ENCODE measurements around the gene LRRC45. TPM values are rescaled to one million over a fixed set of nuclear protein-coding genes. Genes with fewer than 3 reads are reported as not detected.

LRRC45 gene
- total RNA-seq, 1 donor from 2014 or later, result 29.4 TPM

DNA sequence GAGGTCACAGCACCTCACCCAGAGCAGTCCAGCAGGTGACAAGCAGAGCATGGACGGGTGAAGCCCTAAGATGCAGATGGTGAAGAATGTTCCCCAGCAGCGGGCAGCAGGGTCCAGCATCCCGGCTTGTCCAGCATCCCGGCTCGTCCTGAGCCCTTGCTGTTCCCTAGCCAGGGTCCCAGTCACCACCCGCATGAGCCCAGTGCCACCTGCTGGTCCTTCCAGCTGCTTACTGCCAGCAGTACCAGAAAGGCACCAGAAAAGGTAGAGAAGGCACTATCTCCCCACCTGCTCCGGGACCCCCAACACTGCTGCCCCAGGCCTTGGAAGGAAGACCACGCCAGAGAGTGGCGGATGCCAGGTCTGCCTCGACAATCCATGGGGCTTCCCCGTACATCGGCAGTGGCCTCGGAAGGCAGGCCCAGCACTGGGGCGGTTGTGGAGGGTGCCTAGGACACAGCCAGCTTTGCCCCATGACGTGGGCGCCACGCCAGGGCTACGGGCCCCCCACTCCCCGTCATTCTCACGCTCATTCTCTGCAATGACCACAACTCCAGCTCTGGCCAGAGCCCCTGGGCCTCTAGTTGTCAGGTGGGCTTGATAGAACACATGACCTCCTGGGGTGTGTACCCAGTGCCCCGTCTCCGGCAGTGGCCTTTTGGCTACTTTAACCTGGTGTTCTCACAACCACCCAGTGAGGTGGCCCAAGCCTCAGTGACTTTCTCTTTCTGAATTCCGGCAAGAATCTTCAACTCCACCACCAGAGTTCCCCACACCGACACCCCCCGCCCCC lies 1.8 kb upstream of the LRRC45 start:
- Mint-ChIP-seq H3K9me3 (no peaks in the 10 kb centered on the region), H3K4me3 (peak overlapping the region; percentile 87), H3K27me3 (no peaks in the 10 kb centered on the region), H3K4me1 (ENCODE audit: unreplicated experiment) (peaks cover 12% of the 10 kb centered on the region), H3K36me3 (no peaks in the 10 kb centered on the region), H3K27ac (peak overlapping the region; percentile 56)
- TF ChIP-seq, protein P1, sequence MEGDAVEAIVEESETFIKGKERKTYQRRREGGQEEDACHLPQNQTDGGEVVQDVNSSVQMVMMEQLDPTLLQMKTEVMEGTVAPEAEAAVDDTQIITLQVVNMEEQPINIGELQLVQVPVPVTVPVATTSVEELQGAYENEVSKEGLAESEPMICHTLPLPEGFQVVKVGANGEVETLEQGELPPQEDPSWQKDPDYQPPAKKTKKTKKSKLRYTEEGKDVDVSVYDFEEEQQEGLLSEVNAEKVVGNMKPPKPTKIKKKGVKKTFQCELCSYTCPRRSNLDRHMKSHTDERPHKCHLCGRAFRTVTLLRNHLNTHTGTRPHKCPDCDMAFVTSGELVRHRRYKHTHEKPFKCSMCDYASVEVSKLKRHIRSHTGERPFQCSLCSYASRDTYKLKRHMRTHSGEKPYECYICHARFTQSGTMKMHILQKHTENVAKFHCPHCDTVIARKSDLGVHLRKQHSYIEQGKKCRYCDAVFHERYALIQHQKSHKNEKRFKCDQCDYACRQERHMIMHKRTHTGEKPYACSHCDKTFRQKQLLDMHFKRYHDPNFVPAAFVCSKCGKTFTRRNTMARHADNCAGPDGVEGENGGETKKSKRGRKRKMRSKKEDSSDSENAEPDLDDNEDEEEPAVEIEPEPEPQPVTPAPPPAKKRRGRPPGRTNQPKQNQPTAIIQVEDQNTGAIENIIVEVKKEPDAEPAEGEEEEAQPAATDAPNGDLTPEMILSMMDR (conservative IDR thresholded peaks at IDR 0.05), result peak; percentile 72
- no peak for DNase-seq (ENCODE audit: extremely low spot score, unreplicated experiment)

DNA sequence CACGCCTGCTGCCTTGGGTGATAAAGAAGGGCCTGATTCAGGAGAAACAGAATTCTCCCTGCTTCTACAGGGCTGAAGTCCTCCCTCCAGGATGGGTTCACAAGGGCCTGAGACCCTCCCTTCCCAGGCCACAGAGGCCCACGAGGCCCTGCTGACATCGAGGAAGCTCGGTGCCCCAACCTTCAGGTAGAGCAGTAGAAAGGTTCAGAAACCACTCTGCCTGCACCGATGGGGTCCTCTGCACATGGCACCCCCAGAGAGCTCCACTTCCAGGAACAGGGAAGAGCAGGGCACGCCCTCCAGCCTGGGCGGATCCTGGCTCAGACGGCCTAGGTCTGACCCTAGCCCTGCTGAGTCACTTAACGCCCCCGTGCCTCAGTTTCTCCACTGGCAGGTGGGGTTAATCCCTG lies 1.2 kb upstream of the LRRC45 start:
- TF ChIP-seq, protein P1 (conservative IDR thresholded peaks at IDR 0.05), result no peak
- H3K36me3 Mint-ChIP-seq, result no peaks in the 10 kb centered on the region
- H3K4me3 Mint-ChIP-seq, result peak overlapping the region; percentile 87
- H3K27ac Mint-ChIP-seq, result peak overlapping the region; percentile 56
- peaks cover 12% of the 10 kb centered on the region for H3K4me1 Mint-ChIP-seq (ENCODE audit: unreplicated experiment)
- no peak for DNase-seq (ENCODE audit: extremely low spot score, unreplicated experiment)
- H3K9me3 Mint-ChIP-seq, result no peaks in the 10 kb centered on the region
- no peaks in the 10 kb centered on the region for H3K27me3 Mint-ChIP-seq

DNA sequence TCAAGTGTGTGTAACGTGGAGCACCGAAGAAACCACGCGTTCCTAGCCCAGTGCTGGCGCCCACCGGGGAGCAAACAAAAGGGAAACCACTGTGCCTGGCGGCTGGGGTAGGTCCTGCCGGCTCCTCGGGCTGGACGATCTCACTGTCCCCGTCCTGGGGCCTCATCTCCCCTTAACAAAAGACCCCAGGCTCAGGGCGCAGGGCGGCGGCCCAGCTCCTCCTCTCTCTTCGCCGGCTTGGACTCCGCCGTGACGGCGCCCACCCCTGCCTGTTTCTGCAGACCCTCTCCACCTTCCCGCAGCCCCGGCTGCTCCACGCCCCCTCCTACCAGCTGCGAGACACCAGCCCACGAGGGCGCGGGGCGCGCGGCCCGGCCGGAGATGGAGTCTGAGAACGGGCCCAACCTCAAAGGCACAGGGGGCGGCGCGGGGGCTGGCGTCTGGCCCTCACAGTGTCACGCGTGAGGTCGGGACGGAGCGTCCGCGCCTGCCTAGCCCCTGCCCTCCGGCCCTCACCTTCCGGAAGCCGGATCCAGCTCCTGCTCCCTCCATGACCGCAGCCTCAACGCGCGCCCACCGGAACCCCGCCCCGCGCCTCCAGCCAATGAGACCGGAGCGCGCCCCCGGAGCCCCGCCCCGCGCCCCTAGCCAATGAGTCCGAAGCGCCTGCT lies 660 bp upstream of the LRRC45 start, which contains the start of gene CENPX:
CENPX (minus strand) TSS at position 569 of the 671 bp plus-strand sequence; CDS start at position 552, 17 bp downstream.
- peak within 1 kb of the TSS; percentile 77 for H3K27ac Mint-ChIP-seq
- peak within 1 kb of the TSS; percentile 87 for H3K4me3 Mint-ChIP-seq
- no peaks in the 10 kb centered on the region for H3K36me3 Mint-ChIP-seq
- peaks cover 12% of the 10 kb centered on the region for H3K4me1 Mint-ChIP-seq (ENCODE audit: unreplicated experiment)
- H3K9me3 Mint-ChIP-seq, result no peaks in the 10 kb centered on the region
- no peaks in the 10 kb centered on the region for H3K27me3 Mint-ChIP-seq
- TF ChIP-seq, protein P1 (conservative IDR thresholded peaks at IDR 0.05), result no peak
- no peak for DNase-seq (ENCODE audit: extremely low spot score, unreplicated experiment)

DNA sequence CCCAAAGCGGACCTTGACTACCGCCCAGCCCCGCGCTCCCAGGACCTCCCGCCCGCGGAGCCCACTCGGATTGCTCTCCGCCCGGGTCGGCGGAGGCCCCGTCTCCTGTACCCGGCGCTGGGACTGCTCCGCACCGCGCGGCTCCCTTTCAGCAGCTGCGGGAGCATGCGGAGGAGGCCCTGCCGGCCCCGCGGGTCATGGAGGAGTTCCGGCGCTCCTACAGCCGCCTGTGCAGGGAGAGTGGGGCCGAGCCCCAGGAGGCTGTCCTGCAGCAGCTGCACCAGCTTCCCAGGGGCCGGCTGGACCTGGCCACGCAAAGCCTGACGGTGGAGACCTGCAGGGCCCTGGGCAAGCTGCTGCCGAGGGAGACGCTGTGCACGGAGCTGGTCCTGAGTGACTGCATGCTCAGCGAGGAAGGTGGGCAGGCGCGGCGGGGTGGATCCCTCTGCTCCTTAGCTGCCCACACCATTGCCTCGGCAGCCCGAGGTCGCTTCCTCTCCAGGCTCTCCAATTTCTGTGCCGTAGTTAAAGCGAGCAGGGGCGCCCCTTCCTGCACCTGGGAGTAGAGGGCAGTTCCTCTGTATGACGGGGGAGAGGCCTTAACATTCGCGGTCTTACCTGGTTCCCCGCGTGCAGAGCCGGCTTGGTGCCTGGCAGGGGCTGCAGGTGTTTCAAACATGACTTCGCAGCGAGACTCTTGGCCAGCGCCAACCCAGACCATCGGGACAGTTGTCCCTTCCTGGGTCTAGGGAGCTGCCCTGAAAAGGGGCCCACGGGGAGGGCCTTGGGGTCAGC lies 539 bp downstream of the LRRC45 start:
- Mint-ChIP-seq H3K9me3 (no peaks in the 10 kb centered on the region), H3K4me3 (peak overlapping the region; percentile 85), H3K27ac (no peak overlapping the region), H3K4me1 (ENCODE audit: unreplicated experiment) (peaks cover 12% of the 10 kb centered on the region), H3K27me3 (no peaks in the 10 kb centered on the region), H3K36me3 (no peaks in the 10 kb centered on the region)
- no peak for DNase-seq (ENCODE audit: extremely low spot score, unreplicated experiment)
- TF ChIP-seq, protein P1 (conservative IDR thresholded peaks at IDR 0.05), result no peak

DNA sequence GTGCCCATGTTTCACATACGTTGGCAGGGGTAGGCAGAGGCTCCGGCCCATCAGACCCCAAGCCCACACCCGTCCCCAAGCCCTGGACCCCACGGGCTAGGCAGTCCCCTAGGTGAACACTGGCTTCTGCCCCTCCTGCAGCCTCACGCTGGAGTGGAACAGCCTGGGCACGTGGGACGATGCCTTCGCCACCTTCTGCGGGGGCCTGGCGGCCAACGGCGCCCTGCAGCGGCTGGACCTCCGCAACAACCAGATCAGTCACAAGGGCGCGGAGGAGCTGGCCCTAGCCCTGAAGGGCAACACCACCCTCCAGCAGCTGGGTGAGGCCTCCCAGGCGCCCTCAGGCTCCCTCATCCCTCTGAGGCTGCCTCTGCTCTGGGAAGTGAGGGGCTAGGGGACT lies 1.8 kb downstream of the LRRC45 start:
- Mint-ChIP-seq H3K4me3 (no peak overlapping the region), H3K27me3 (no peaks in the 10 kb centered on the region), H3K4me1 (ENCODE audit: unreplicated experiment) (peaks cover 12% of the 10 kb centered on the region)

More for the DNA sequence above, 1.8 kb downstream of the LRRC45 start:
- no peak for DNase-seq (ENCODE audit: extremely low spot score, unreplicated experiment)
- TF ChIP-seq, protein P1 (conservative IDR thresholded peaks at IDR 0.05), result no peak
- H3K27ac Mint-ChIP-seq, result no peak overlapping the region
- no peaks in the 10 kb centered on the region for H3K9me3 Mint-ChIP-seq
- H3K36me3 Mint-ChIP-seq, result no peaks in the 10 kb centered on the region
